WTC11 (cell line): Measurements from ENCODE around the gene CHRNA3.

ENCODE experiments used
- CTCF ChIP-seq: fragments of 200-600 bp; IDR thresholded peaks from 2 replicates; pipeline ENCODE4 v1.8.0; 2022; ENCODE audit warnings: antibody characterized with exemption
- FOXJ3 ChIP-seq: sonication (generic); formaldehyde crosslinking; IDR thresholded peaks from 2 replicates; pipeline ENCODE4 v1.9.0; 2021; ENCODE audit warnings: missing genetic modification reagents, mild to moderate bottlenecking, borderline replicate concordance
- MAX ChIP-seq: sonication (generic); formaldehyde crosslinking; IDR thresholded peaks from 2 replicates; pipeline ENCODE4 v1.8.0; 2022; ENCODE audit warnings: mild to moderate bottlenecking, missing genetic modification reagents
- SMAD4 ChIP-seq: sonication (generic); formaldehyde crosslinking; IDR thresholded peaks from 2 replicates; pipeline ENCODE4 v1.8.0; 2022; ENCODE audit warnings: mild to moderate bottlenecking, missing genetic modification reagents
- SP1 ChIP-seq: sonication (generic); formaldehyde crosslinking; conservative IDR thresholded peaks from 2 replicates; pipeline ENCODE4 v1.8.1; 2022; ENCODE audit warnings: missing genetic modification reagents
- ZBTB21 ChIP-seq: sonication (generic); formaldehyde crosslinking; IDR thresholded peaks from 2 replicates; pipeline ENCODE4 v1.8.1; 2023; ENCODE audit warnings: mild to moderate bottlenecking, missing genetic modification reagents, borderline replicate concordance

GRCh38 chr15:78550194-78550593, 70.6 kb downstream of the CHRNA3 start:
- TF ChIP-seq FOXJ3: no peak
- no peak for TF ChIP-seq CTCF
- TF ChIP-seq ZBTB21: no peak
- TF ChIP-seq SP1: no peak
- TF ChIP-seq SMAD4 (CRISPR knock-in tag): no peak
- no peak for TF ChIP-seq MAX (CRISPR knock-in tag)
